Coronary artery (tissue), 2 donors: Measurements from ENCODE around the gene KAZN.

Experiments
- DNase-seq: peaks from one replicate; pipeline ENCODE4 v3.0.0-alpha.2; 2017; ENCODE audit warnings: low spot score
- H3K27ac ChIP-seq, 2 donors: fragments of 200-600 bp; sonication (generic); one replicate each; pipeline ENCODE4 v1.5.1; 2016 to 2019
- H3K4me3 ChIP-seq: fragments of 200-600 bp; sonication (generic); 2 replicates; pipeline ENCODE4 v1.5.1; 2016; ENCODE audit warnings: mild to moderate bottlenecking, moderate library complexity
- CTCF ChIP-seq: fragments of 200-600 bp; sonication (generic); IDR thresholded peaks from one replicate; pipeline ENCODE4 v1.5.1; 2019; ENCODE audit warnings: antibody characterized with exemption

The KAZN gene

DNA sequence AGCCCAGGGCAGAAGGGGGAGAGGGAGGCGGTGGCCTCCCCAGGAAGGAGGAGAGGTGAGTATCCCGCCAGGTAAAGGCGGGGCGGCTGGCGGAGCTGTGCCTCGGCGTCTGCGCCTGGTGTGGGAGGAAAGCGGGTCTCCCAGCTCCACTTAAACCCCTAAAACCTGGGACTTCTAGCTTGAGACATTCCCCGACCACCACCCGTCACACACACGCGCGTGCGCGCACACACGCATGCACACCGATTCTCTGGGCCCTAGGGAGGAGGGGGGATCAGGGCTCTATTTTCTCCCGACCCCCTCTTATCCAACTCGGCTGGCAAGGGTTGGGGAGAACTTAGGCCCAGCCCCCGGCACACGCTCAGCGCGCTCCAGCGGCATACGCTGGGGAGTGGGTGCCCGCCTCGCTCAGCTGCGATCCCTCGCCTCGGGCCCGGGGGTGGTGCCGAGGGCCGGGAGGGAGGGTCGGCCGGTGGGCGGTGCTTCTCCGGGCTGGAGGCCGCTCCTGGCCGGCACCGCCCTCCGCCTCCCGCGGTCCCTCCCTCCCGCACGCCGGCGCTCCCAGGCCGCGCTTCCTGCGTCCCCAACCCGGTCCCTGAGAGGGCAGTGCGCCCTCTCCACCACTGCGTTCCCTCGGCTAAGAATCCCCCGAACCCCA lies 554.8 kb downstream of the KAZN start, which contains the start of gene TMEM51:
Gene TMEM51 (plus strand): TSS at position 564 of the 658 bp plus-strand sequence. CDS start 61,341 bp downstream, outside the sequence.
- TF ChIP-seq CTCF = no peak
- no peak for DNase-seq
- Histone ChIP-seq H3K4me3 (peak within 1 kb of the TSS; percentile 90), H3K27ac (peak within 1 kb of the TSS; percentile 69 to 92)

DNA sequence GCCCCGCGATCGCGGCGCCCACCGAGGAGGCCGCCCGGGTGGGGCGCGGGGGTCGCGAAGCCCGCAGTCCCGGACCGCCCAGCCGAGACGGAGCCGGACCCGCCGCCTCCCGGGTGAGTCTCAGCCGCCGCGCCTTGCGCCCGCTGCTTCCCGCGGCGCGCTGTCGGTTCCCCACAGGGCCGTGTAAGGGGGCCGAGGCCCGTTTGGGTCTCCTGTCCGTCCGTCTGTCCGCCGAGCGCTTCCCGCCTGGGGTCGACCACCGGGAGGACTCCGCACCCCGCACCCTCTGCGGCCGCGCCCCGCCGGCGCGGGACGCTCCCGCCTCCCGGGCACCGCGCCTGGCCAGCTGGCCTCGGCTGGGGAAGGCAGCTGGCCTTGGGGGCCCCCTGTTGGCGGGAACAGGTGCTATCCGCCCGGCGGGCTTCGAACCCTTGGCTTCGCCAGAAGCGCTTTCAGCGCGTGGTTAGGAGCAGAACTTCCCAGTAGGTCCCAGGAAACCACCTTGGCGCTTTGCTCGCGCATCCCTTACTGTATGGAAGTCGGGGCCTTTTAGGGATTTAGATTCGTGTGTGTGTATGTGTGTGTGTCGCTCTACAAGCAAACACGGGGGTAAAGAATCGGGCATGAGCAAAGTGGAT lies 555.5 kb downstream of the KAZN start:
- TF ChIP-seq CTCF = peak; percentile 54
- H3K27ac ChIP-seq = peak overlapping the region; percentile 69 to 92
- DNase-seq = no peak
- peak overlapping the region; percentile 90 for H3K4me3 ChIP-seq

DNA sequence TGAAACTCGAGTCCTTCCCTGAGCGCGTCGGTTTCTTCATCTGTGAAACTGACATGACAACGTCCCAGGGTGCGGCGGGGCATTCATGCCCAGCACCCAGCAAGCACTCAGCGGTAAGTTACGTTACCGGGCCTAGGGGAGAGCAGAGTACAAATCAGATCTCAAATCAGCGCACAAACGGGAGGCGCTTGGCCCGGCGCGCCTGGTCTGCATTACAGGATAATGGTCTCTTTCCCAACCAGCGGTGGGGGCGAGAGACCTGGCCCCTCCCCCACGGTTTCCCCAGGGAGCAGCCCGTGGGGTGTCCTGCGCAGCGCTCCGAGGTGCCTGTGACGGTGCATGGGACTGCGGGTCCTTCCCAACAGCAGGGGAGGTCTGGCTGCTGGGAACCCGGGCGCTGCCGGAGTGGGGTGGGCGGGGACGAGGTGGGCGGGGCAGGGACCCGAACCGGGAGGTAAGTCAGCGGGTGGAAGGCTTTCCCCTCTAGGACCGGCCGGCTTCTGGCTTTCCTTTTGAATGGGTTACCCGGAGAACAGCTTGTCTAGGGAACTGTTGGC lies 556.1 kb downstream of the KAZN start:
- Histone ChIP-seq H3K4me3 (peak overlapping the region; percentile 90), H3K27ac (peak overlapping the region; percentile 69 to 92)
- TF ChIP-seq CTCF = no peak
- no peak for DNase-seq

DNA sequence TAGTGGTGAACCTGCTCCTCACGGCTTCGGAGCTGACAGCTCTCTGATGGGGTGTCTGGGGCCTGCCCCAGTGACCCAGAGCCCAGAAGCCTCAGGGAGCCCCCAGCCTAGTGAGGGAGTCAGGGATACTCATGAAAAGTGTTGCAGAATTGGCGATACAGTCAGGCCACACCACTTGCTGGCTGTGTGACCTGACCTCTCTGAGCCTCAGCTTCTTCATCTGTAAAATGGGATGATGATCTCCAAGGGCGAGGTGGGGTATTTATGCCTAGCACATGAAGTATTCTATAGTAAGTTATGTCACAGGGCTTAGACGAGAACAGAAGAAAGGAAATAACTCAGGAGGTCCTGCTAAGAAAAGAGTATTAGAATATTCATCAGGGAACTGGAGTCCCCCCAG lies 556.7 kb downstream of the KAZN start:
- Histone ChIP-seq H3K27ac (peak overlapping the region in 1 of 2 donors; percentile 92), H3K4me3 (peak overlapping the region; percentile 90)
- no peak for DNase-seq
- no peak for TF ChIP-seq CTCF

GRCh38 chr1:15155888-15156741 lies 557.6 kb downstream of the KAZN start:
- H3K27ac ChIP-seq = peak overlapping the region in 1 of 2 donors; percentile 92
- TF ChIP-seq CTCF = no peak
- H3K4me3 ChIP-seq = peak overlapping the region; percentile 27
- no peak for DNase-seq

- no peak for TF ChIP-seq CTCF
- H3K4me3 ChIP-seq = no peak overlapping the region
- no peak for DNase-seq
- H3K27ac ChIP-seq = no peak overlapping the region
Measured at GRCh38 chr1:15156807-15157380, 558.4 kb downstream of the KAZN start.
